PFSK-1 (cell line): ENCODE measurements around the gene NACC2.

ENCODE experiments used
- FOXP2 ChIP-seq: optimal IDR thresholded peaks from 2 replicates; pipeline ENCODE3; 2011; ENCODE audit warnings: borderline replicate concordance, control low read depth, inconsistent platforms; ENCODE audit not compliant: insufficient read depth; ENCODE audit errors: extremely low read length, extremely low read depth
- POLR2AphosphoS5 ChIP-seq: IDR thresholded peaks from 2 replicates; pipeline ENCODE4 v1.6.1; 2012; ENCODE audit warnings: low read depth, mild to moderate bottlenecking, control low read depth, low read length, moderate library complexity
- REST ChIP-seq, 2 experiments: IDR thresholded peaks; 2 replicates each; pipeline versions ENCODE4 v1.6.1 to v1.8.0; 2011 to 2012; ENCODE audit warnings: low read depth in 2 of 2, low read length in 2 of 2, control low read depth in 1 of 2, inconsistent platforms in 1 of 2, mild to moderate bottlenecking in 1 of 2, moderate library complexity in 1 of 2; ENCODE audit not compliant: insufficient read depth in 1 of 2
- SIN3A ChIP-seq: IDR thresholded peaks from 2 replicates; pipeline ENCODE4 v1.6.1; 2012; ENCODE audit warnings: mild to moderate bottlenecking, low read length, moderate library complexity, borderline replicate concordance; ENCODE audit not compliant: insufficient read depth
- TAF1 ChIP-seq: IDR thresholded peaks from 2 replicates; pipeline ENCODE4 v1.6.1; 2012; ENCODE audit warnings: low read length, control low read depth, borderline replicate concordance; ENCODE audit not compliant: insufficient read depth

Gene NACC2

DNA sequence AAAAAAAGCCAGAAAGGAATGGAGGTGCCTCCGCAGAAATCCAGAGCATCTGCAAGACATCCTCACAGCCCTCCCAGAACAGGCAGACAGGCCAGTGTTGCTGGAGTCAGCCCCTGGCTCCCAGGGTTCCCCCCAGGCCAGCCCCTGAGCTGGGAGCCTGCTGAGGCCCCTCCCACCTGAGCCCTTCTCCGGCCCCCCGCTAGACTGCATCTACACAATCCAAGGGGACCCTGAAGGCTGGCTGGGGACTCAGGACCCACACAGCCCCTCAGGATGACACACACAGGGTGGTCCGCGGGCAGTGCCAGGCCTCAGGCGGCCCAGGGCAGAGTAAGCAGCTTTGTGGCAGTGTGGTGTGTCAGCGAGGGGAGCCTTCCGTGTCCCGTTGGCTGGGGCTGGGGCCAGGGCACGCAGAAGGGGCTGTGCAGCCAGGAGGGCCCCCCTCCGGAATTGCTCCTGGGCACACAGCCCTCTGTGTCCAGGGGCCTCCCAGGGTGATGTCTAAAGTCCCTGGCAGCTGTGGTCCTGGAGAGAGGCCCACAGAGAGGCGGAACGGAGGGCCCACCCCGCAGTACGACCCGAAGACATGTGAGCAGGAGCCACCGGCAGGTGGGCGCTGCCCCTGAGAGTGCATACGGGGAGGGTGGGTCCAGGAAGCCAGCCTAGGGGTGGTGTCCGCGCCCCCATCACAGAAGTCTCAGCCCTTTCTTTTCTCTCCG is 20.7 kb upstream of the NACC2 start:
- TF ChIP-seq SIN3A = no peak
- TF ChIP-seq POLR2AphosphoS5 = no peak

DNA sequence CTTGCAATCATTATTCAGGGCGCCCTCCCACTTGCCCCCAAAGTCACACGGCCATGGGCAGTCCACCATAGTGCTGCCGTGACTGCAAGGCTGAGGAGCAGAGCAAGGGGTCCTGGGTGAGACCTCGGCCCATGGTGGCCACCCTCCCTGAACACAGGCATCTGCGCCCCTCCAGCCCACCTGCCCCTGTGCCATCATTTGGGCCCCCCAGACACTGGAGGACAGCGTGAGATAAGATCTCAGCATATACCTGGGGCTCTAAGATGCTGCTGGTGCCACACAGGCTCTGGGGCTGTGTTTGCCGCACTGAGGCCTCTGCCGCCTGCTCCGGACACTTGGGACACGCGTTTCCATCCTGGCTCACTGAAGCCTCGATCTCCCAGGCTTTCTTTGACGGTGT is 20.1 kb upstream of the NACC2 start:
- TF ChIP-seq REST (IDR thresholded peaks at IDR 0.05; ENCODE audit: insufficient read depth in 1 of 2, low read depth in 2 of 2, low read length in 2 of 2) (no peak), POLR2AphosphoS5 (no peak)

DNA sequence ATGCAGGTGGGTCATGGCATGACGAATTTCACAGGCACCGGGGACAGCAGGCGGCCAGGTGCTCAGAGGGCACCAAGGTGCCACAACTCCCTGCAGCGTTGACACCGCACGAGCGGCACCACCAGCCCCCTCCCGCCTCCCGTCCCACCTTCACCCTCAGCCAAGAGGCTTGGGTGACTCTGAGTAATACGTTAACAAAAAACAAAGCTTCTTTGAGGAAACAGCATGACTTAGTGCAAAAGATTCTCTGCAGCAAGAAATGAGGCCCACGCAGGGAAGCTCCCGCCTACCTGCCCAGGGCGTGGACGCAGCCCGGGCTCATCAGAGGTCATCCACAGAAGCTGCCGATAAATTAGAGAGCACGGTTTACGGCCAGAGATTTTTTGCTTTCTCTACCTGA is 19.5 kb upstream of the NACC2 start:
- TF ChIP-seq FOXP2 (no peak), SIN3A (no peak), REST (IDR thresholded peaks at IDR 0.05; ENCODE audit: insufficient read depth in 1 of 2, low read depth in 2 of 2, low read length in 2 of 2) (no peak), TAF1 (no peak), POLR2AphosphoS5 (no peak)

- TF ChIP-seq REST (IDR thresholded peaks at IDR 0.05; ENCODE audit: insufficient read depth in 1 of 2, low read depth in 2 of 2, low read length in 2 of 2) (no peak), POLR2AphosphoS5 (no peak), FOXP2 (no peak), TAF1 (no peak), SIN3A (no peak)
Measured at GRCh38 chr9:136112541-136112940, 17.5 kb upstream of the NACC2 start.

DNA sequence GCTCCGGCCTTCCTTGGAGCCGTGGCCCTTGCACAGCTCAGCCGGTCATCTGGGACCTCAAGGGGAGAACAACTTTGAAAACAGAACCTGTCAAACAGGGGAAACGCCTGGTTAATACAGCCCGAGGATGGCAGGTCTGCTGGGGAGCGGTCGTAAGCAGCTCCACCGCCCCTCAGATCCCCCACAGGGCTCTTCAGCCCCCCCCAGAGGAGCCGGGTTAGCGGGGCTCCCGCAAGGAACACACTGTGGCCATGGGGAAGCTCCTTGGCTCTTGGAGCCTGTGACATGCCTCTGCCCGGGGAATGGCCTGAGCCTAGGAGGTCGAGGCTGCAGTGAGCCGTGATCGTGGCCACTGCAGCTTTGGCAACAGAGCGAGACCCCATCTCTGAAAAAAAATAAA is 16.8 kb upstream of the NACC2 start:
- TF ChIP-seq FOXP2 (no peak), POLR2AphosphoS5 (no peak), REST (IDR thresholded peaks at IDR 0.05; ENCODE audit: insufficient read depth in 1 of 2, low read depth in 2 of 2, low read length in 2 of 2) (no peak), SIN3A (no peak)
